C4-2B (cell line): ENCODE measurements around the gene NCAM2.
"Not testable (repeated sequence)": the region's sequence is repeated elsewhere in the genome, so short reads cannot be mapped to it uniquely, and the experiment has no call there.

Source experiments
- H3K27ac ChIP-seq: fragments of 450-650 bp; 2 replicates; pipeline ENCODE4 v1.5.1; 2017
- ZFX ChIP-seq: fragments of 450-650 bp; IDR thresholded peaks from 2 replicates; pipeline ENCODE4 v1.6.1; 2017
- TF ChIP-seq, protein P1 (sequence below): fragments of 450-650 bp; conservative IDR thresholded peaks from 2 replicates; pipeline ENCODE4 v1.5.1; 2017; ENCODE audit warnings: mild to moderate bottlenecking

The NCAM2 gene

DNA sequence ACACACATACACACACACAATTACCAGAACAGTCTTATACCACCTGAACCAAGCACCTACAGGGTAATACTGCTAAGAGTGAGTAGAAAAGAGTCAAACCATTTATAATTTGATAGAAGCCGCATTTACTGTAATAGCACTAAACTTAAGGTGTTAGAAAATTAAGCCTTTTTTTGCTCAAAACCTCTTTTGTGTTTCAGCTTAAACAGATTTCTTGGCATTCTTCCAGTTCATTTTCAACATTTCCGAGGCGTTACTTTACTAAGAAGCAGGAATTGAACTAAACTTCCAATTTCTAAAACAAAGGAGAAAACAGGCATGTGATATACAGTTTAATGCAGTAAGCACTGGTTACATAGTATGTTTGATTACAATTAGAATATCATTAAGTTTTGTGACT, 387.2 kb downstream of the NCAM2 start:
- TF ChIP-seq, protein P1, sequence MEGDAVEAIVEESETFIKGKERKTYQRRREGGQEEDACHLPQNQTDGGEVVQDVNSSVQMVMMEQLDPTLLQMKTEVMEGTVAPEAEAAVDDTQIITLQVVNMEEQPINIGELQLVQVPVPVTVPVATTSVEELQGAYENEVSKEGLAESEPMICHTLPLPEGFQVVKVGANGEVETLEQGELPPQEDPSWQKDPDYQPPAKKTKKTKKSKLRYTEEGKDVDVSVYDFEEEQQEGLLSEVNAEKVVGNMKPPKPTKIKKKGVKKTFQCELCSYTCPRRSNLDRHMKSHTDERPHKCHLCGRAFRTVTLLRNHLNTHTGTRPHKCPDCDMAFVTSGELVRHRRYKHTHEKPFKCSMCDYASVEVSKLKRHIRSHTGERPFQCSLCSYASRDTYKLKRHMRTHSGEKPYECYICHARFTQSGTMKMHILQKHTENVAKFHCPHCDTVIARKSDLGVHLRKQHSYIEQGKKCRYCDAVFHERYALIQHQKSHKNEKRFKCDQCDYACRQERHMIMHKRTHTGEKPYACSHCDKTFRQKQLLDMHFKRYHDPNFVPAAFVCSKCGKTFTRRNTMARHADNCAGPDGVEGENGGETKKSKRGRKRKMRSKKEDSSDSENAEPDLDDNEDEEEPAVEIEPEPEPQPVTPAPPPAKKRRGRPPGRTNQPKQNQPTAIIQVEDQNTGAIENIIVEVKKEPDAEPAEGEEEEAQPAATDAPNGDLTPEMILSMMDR = no peak
- TF ChIP-seq ZFX = no peak
- no peak overlapping the region for H3K27ac ChIP-seq

DNA sequence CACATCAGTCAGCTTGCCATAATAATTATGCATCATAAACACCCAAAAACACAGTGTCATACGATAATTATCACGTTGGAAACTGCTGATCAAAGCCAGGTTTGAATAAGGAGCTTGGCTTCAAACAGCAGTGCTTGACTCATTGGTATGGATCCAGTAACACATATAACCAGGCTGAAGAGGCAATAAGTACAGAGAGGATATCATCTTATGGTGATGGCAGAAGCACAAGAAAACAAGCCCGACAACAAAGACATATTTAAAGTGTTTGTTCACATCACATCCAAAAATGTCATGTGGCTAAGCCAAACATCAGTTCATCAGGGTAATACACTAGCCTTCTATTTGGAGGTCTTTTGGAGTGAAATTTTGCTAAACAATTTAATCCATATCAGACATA, 389.7 kb downstream of the NCAM2 start:
- TF ChIP-seq, protein P1 = no peak
- no peak for TF ChIP-seq ZFX
- no peak overlapping the region for H3K27ac ChIP-seq

DNA sequence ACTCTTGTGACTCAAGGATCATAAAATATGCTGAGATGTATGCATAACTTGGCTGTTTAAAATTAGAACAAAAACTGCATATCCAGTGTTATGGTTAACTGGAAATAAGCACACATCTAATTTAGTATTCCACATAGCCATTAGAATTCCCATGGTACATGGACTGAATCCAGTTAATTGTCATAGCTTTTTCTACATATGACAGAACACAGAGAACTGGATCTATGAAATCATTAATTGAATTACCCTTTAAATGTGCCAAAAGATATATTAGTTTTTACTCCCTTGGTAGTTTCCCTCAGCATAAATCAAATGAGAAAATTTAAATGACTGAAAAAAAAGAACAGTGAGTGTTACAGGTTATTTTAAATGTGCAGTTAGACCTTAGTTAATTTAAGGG, 395.9 kb downstream of the NCAM2 start:
- TF ChIP-seq, protein P1 = no peak
- TF ChIP-seq ZFX = no peak
- H3K27ac ChIP-seq = no peak overlapping the region

DNA sequence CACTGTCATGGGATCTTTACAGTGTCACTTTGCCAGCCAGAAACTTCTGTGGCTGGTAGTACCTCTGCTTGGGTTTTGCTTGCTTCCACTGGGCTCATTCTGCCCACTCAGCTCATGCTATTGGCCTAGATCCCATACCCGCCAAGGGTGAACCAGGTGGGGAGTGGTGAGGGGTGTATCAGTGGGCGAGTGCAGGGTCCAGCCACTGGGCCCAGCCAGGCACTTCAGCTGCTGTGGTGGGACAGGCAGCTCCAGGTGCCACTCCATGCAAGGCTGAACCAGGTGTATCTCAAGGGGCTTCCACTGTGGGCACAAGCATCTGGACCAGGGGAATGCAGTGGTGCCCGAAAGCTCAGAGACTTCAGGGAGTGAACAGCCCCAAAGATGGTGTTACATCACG, 398.2 kb downstream of the NCAM2 start:
- TF ChIP-seq, protein P1 = no peak
- no peak for TF ChIP-seq ZFX

DNA sequence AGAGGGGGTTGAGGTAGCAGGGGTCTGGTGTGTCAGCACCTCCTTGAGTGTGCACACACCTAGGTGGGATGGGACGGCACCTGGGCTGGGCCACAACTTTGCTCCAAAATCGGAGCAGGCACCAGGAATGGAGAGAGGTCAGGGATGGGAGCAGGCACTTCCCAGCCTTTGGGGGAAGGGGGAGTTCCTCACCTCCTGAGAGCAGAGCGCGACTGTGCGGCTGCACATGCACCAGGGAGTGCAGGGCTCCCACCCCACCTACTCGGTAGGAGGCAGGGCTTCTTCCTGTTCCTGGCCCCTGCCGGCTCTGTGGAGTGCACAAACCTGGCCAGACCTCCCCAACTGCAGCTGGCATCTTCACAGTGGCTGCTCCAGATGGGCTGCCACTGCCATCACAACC, 399.3 kb downstream of the NCAM2 start:
- TF ChIP-seq, protein P1 = no peak
- no peak for TF ChIP-seq ZFX
- H3K27ac ChIP-seq = no peak overlapping the region

More for the DNA sequence above, 398.2 kb downstream of the NCAM2 start:
- H3K27ac ChIP-seq = no peak overlapping the region

DNA sequence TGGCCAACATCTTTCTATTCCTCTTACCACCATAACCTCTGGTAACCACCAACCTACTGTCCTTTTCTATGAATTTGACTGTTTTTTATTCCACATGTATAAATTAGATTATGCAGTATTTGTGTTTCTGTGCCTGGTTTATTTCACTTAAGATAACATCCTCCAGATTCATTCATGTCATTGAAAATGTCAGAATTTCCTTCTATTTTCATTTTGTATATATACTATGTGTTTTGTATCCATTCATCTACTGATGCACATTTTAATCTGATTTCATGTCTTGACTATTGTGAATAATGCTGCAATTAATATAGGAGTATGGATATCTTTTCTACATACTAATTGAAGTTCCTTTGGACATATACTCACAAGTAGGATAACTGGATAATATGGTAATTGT, 403.2 kb downstream of the NCAM2 start:
- no peak overlapping the region for H3K27ac ChIP-seq
- no peak for TF ChIP-seq ZFX
- TF ChIP-seq, protein P1 = no peak

DNA sequence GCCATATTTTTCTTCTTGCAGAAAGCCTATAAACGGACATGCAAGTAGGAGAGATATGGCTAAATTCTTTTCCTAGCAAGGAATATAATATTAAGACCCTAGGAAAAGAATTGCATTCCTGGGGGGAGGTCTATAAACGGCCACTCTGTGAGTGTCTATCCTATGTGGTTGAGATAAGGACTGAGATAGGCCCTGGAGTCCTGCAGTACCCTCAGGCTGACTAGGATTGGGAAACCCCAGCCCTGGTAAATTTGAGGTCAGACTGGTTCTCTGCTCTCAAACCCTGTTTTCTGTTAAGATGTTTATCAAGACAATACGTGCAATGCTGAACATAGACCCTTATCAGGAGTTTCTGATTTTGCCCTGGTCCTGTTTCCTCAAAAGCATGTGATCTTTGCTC, 404.0 kb downstream of the NCAM2 start:
- not testable (repeated sequence) for H3K27ac ChIP-seq

DNA sequence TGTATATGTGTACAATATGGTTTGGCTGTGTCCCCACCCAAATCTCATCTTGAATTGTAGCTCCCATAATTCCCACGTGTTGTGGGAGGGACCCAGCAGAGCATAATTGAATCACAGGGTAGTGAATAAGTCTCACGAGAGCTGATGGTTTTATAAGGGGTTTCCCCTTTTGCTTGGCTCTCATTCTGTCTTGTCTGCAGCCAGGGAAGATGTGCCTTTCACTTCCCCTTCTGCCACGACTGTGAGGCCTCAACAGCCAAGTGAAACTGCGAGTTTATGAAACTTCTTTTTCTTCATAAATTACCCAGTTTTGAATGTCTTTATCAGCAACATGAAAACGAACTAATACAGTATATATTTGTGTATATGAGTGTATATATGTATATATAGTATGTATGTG, 406.1 kb downstream of the NCAM2 start:
- not testable (repeated sequence) for H3K27ac ChIP-seq

DNA sequence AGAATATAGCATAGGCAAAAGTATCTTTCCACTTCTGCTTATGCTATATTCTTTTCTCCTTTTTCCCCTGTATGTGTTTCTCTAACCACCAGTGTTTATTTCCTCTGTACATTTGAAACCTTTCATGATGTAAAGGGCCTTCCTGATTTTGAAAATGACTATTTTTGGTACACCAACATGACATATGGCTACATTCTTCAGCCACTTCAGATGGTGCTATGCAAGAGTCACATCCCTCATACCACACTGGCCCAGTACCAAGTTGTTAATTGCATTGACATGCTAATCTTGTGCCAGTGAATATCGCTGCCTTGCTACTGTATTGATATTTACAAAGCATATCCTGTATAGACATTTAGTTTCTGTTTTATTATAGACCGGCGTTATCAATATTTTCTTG, 408.7 kb downstream of the NCAM2 start:
- no peak overlapping the region for H3K27ac ChIP-seq
- TF ChIP-seq, protein P1 = no peak
- no peak for TF ChIP-seq ZFX
